Measurements from ENCODE around the gene PACSIN1. TPM values are rescaled to one million over a fixed set of nuclear protein-coding genes. Genes with fewer than 3 reads are reported as not detected.

Gene PACSIN1
- total and polyA plus RNA-seq, 2 of the 4 experiments (the other 2 are of a cell fraction), result 0.02 TPM; not detected in 1

- H3K9me1 ChIP-seq (ENCODE audit: insufficient read depth, low read length), result peaks cover 5% of the 10 kb centered on the region; the same call in 1 of the 2 replicates
- BruUV-seq (replicated peaks), result no TSS peak
- no peak overlapping the region for H2AK5ac ChIP-seq (ENCODE audit: low read depth, low read length)
- POLR2A ChIA-PET (ENCODE audit: unreplicated experiment), result no interaction called here
- H3K79me1 ChIP-seq (ENCODE audit: low read depth in 1 of 2, low read length in 2 of 2), result no peaks in the 10 kb centered on the region
- no peak overlapping the region for H3K23ac ChIP-seq (ENCODE audit: low read depth, low read length)
- no peak overlapping the region for H3K18ac ChIP-seq (ENCODE audit: low read depth, low read length)
- CTCF ChIA-PET, result no interaction called here
- no peak overlapping the region for H3K14ac ChIP-seq (replicated peaks; ENCODE audit: low read depth, low read length)
- no peak overlapping the region for H2BK5ac ChIP-seq (ENCODE audit: low read depth, low read length, poor library complexity, severe bottlenecking)
- no CpG with 5 or more reads among the region's 9 CpGs for WGBS, 2 experiments (ENCODE audit: extremely low coverage in 2 of 2, insufficient read length in 1 of 2)
- no peak overlapping the region for H4K5ac ChIP-seq (ENCODE audit: low read depth, low read length)
- H2AFZ ChIP-seq (replicated peaks; ENCODE audit: low read length, poor library complexity), result no peak overlapping the region
- intact Hi-C loops (cut with micrococcal nuclease) (no loop called here), in situ Hi-C loops (cut with MboI; ENCODE audit: low sequenced_read_pairs) (no loop called here), dilution Hi-C loops (cut with HindIII; ENCODE audit: low sequenced_read_pairs, unreplicated experiment) (no loop called here)
- no peak overlapping the region for H2BK120ac ChIP-seq (ENCODE audit: low read depth, low read length)
- no peaks in the 10 kb centered on the region for H4K20me1 ChIP-seq (ENCODE audit: insufficient read depth, low read length)
- no peaks in the 10 kb centered on the region for H3K36me3 ChIP-seq (ENCODE audit: control insufficient read depth, insufficient read depth, low read length)
- H2BK20ac ChIP-seq (ENCODE audit: low read depth, low read length), result no peak overlapping the region
- H3K4me3 ChIP-seq (ENCODE audit: insufficient read depth, low read depth, low read length), result no peak overlapping the region
- H3K27ac ChIP-seq (ENCODE audit: insufficient read depth, low read length), result no peak overlapping the region
- peaks cover 4% of the 10 kb centered on the region; the same call in 1 of the 2 replicates for H3K9me3 ChIP-seq (ENCODE audit: control insufficient read depth, insufficient read depth, low read length)
- H3K4me1 ChIP-seq (ENCODE audit: control insufficient read depth, insufficient read depth, low read length), result peaks cover 6% of the 10 kb centered on the region
- no peak overlapping the region for H2AK9ac ChIP-seq (replicated peaks; ENCODE audit: low read depth, low read length, poor library complexity)
- ATAC-seq (ENCODE audit: low read depth) (no peak), DNase-seq (no peak)
- no peak overlapping the region for H3K9ac ChIP-seq (ENCODE audit: low read depth, low read length)
- peaks cover 12% of the 10 kb centered on the region for H3K27me3 ChIP-seq (ENCODE audit: control insufficient read depth, insufficient read depth, low read length)
- H3K56ac ChIP-seq (ENCODE audit: extremely low read depth, insufficient read depth, low read length), result no peak overlapping the region
- no peak overlapping the region for H3K4me2 ChIP-seq (ENCODE audit: low read depth, low read length)
- no peak overlapping the region for H3K4ac ChIP-seq (ENCODE audit: low read depth, low read length)
- H4K8ac ChIP-seq (ENCODE audit: low read depth in 2 of 2, low read length in 2 of 2), result no peak overlapping the region
- TF ChIP-seq CEBPB (IDR thresholded peaks at IDR 0.05; ENCODE audit: low read depth, low read length), result no peak
- no peak for TF ChIP-seq NFE2L2 (IDR thresholded peaks at IDR 0.05; ENCODE audit: low read depth, low read length)
- no peak for TF ChIP-seq FOS (IDR thresholded peaks at IDR 0.05; ENCODE audit: low read depth, low read length)
- TF ChIP-seq SMC3 (IDR thresholded peaks at IDR 0.05; ENCODE audit: low read depth, low read length), result no peak
- H4K91ac ChIP-seq (ENCODE audit: insufficient read depth, low read depth, low read length), result no peak overlapping the region
- H2BK15ac ChIP-seq (ENCODE audit: low read depth, low read length), result no peak overlapping the region
These were observed 91.4 kb downstream of the PACSIN1 start for GRCh38 chr6:34557228-34557627.
